B cell (primary cell): Measurements from ENCODE around the gene LRRC7. TPM values are rescaled to one million over a fixed set of nuclear protein-coding genes. Genes with fewer than 3 reads are reported as not detected.

Source experiments
- ATAC-seq: fragments of 200-7000 bp; cut with Tn5 transposase; one replicate; pipeline ENCODE4 v1.10.0; 2021; ENCODE audit warnings: low read depth, mild to moderate bottlenecking, moderate number of reproducible peaks, moderate library complexity
- CTCF ChIA-PET: fragments of 350-600 bp; sonication (Branson Sonifier 250); formaldehyde crosslinking; loops from one replicate; lab custom pipeline; 2021; ENCODE audit warnings: antibody characterized with exemption, inconsistent platforms; lab: Charles Lee
- POLR2A ChIA-PET: fragments of 350-600 bp; sonication (Branson Sonifier 250); formaldehyde crosslinking; loops from one replicate; lab custom pipeline; 2021; ENCODE audit warnings: antibody characterized with exemption; lab: Charles Lee
- DNase-seq: peaks from one replicate; pipeline ENCODE4 v3.0.0; 2013
- H2AFZ ChIP-seq: 2 replicates; pipeline ENCODE4 v1.6.1; 2012; ENCODE audit warnings: mild to moderate bottlenecking, low read depth, low read length; ENCODE audit not compliant: insufficient read depth, poor library complexity, severe bottlenecking
- H3K27ac ChIP-seq, 2 donors: 1 replicate in 1 of 2; 2 replicates in 1 of 2; pipeline ENCODE4 v1.5.1; 2012 to 2013; ENCODE audit warnings: low read length in 2 of 2, mild to moderate bottlenecking in 2 of 2, moderate library complexity in 1 of 2
- H3K27me3 ChIP-seq, 4 experiments: fragments of 200-600 bp in 1 of 4; sonication (generic) in 1 of 4; replicated peaks in 1 of 4; 1 replicate in 2 of 4; 2 replicates in 2 of 4; pipeline versions ENCODE4 v1.6.1 to v1.7.0; 2013 to 2016; ENCODE audit warnings: low read length in 3 of 4, mild to moderate bottlenecking in 2 of 4, mixed read lengths in 1 of 4, moderate library complexity in 1 of 4; ENCODE audit not compliant: insufficient read depth in 4 of 4, control insufficient read depth in 3 of 4; ENCODE audit errors: control extremely low read depth in 1 of 4
- H3K36me3 ChIP-seq, 2 experiments: replicated peaks in 1 of 2; 1 replicate in 1 of 2; 2 replicates in 1 of 2; pipeline versions ENCODE4 v1.6.1 to v1.7.1; 2013; ENCODE audit warnings: low read length in 1 of 2; ENCODE audit not compliant: insufficient read depth in 2 of 2, control insufficient read depth in 1 of 2; ENCODE audit errors: control extremely low read depth in 1 of 2, extremely low read depth in 1 of 2
- H3K4me1 ChIP-seq, 2 donors: fragments of 200-600 bp in 1 of 2; sonication (generic) in 1 of 2; 1 replicate in 1 of 2; 2 replicates in 1 of 2; pipeline versions ENCODE4 v1.5.1 to v1.6.1; 2013 to 2017; ENCODE audit warnings: low read length in 2 of 2; ENCODE audit not compliant: control insufficient read depth in 2 of 2, insufficient read depth in 2 of 2
- H3K4me2 ChIP-seq: replicated peaks from 2 replicates; pipeline ENCODE3; 2012; ENCODE audit warnings: mild to moderate bottlenecking, low read depth, low read length; ENCODE audit not compliant: poor library complexity, severe bottlenecking
- H3K4me3 ChIP-seq, 5 experiments: fragments of 200-600 bp in 1 of 5; sonication (generic) in 1 of 5; 1 replicate in 3 of 5; 2 replicates in 2 of 5; pipeline versions ENCODE4 v1.5.1 to v1.7.0; 2011 to 2016; ENCODE audit warnings: low read length in 4 of 5, mild to moderate bottlenecking in 4 of 5, low read depth in 2 of 5, control low read depth in 1 of 5, moderate library complexity in 1 of 5; ENCODE audit not compliant: insufficient read depth in 1 of 5; ENCODE audit errors: control extremely low read depth in 1 of 5, extremely low read depth in 1 of 5
- H3K79me2 ChIP-seq: fragments of 200-600 bp; sonication (generic); one replicate; pipeline ENCODE4 v1.6.0; 2016; ENCODE audit warnings: low read length; ENCODE audit not compliant: control insufficient read depth, insufficient read depth
- H3K9ac ChIP-seq: fragments of 200-600 bp; sonication (generic); 2 replicates; pipeline ENCODE4 v1.6.1; 2017; ENCODE audit warnings: mild to moderate bottlenecking, low read length, moderate library complexity
- H3K9me3 ChIP-seq, 3 donors: one replicate each; pipeline versions ENCODE4 v1.6.1 to v1.7.1; 2013; ENCODE audit warnings: low read length in 2 of 3; ENCODE audit not compliant: control insufficient read depth in 2 of 3, insufficient read depth in 1 of 3; ENCODE audit errors: control extremely low read depth in 1 of 3
- H4K20me1 ChIP-seq: 2 replicates; pipeline ENCODE4 v1.6.0; 2012; ENCODE audit warnings: mild to moderate bottlenecking, low read length; ENCODE audit not compliant: insufficient read depth, control insufficient read depth, poor library complexity, severe bottlenecking
- H3K27ac Mint-ChIP-seq: one replicate; pipeline ENCODE4 v1.8.0; 2021; ENCODE audit warnings: mixed read lengths
- H3K27me3 Mint-ChIP-seq: one replicate; pipeline ENCODE4 v1.8.0; 2021; ENCODE audit warnings: mixed read lengths
- H3K4me1 Mint-ChIP-seq: one replicate; pipeline ENCODE4 v1.8.0; 2021; ENCODE audit warnings: mixed read lengths
- H3K4me3 Mint-ChIP-seq: one replicate; pipeline ENCODE4 v1.8.0; 2021; ENCODE audit warnings: mixed read lengths
- H3K9me3 Mint-ChIP-seq: one replicate; pipeline ENCODE4 v1.8.0; 2022; ENCODE audit warnings: mixed read lengths; ENCODE audit not compliant: insufficient read depth
- EZH2 ChIP-seq: IDR thresholded peaks from 2 replicates; pipeline ENCODE4 v1.6.1; 2012; ENCODE audit warnings: borderline replicate concordance, low read depth, mild to moderate bottlenecking, moderate library complexity, low read length; ENCODE audit not compliant: insufficient read depth, poor library complexity, severe bottlenecking
- WGBS: methylation state at CpG from one replicate; pipeline ENCODE4 v1.1.5; 2013; ENCODE audit warnings: missing lambda C conversion rate; ENCODE audit not compliant: insufficient coverage; 5-methylcytosine and 5-hydroxymethylcytosine counted together
- intact Hi-C: fragments of 100-400 bp; cut with micrococcal nuclease; formaldehyde crosslinking; loops from one replicate; pipeline ENCODE4 v1.10.0; 2022
- polyA plus RNA-seq: library from polyadenylated mRNA; depleted of rRNA; stranded (reverse); fragments of >200 nt; gene quantifications from 2 replicates; pipeline ENCODE4 v1.2.3, GENCODE V29; 2012
- total RNA-seq, 2 donors: library from RNA; stranded (reverse); fragments of 120-200 nt in 1 of 2; gene quantifications; 1 replicate in 1 of 2; 2 replicates in 1 of 2; pipeline versions ENCODE4 v1.2.3 to v1.2.4, GENCODE V29; 2013 to 2022
- TF ChIP-seq, protein P1 (sequence below): fragments of 200-600 bp; IDR thresholded peaks from one replicate; pipeline ENCODE4 v1.8.0; 2022; ENCODE audit warnings: antibody characterized with exemption, mild to moderate bottlenecking

LRRC7 gene
- total and polyA plus RNA-seq, 2 donors (not counting 1 experiment from before 2014, with no cell fraction given), result not detected

DNA sequence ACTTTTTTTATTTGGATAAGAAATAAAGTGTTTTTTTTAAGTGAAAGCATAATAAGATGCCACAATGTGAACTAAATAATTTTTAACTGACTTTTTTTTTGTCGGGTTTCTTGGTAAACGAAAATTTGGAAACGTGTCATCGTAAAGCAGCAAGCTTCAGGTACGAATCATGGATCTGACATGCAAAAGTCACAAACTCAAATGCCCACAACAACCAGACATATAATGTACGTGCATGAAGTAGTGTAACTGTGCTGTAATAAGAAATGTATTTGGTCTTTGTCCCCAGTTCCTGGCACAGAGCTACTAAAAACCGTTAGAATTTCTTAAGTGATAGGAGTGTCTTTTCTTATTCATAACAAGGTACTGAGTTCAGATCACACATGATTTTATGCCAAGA is 44.3 kb upstream of the LRRC7 start:
- WGBS, result no CpG with 5 or more reads among the region's 7 CpGs
- Histone ChIP-seq H2AFZ (no peak overlapping the region), H3K36me3 (no peaks in the 10 kb centered on the region)

DNA sequence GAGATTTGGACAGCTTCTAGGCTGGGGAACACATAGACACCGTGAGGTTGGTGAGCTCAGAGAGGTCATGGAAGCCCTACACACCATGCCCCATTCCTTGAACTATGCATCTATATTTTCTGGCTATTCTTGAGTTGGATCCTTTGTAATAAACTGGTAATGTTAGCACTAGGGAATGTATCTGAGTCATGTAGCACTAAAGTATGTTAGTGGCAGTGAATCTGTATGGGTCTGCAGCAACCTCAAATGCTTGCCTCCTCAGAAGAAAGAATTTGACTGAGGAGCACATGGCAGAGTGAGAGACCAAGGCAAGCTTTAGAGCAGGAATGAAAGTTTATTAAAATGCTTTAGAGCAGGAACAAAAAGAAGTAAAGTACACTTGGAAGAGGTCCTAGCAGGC is 43.7 kb upstream of the LRRC7 start:
- Mint-ChIP-seq H3K27me3 (no peaks in the 10 kb centered on the region), H3K9me3 (no peaks in the 10 kb centered on the region), H3K27ac (no peak overlapping the region), H3K4me3 (no peak overlapping the region), H3K4me1 (no peaks in the 10 kb centered on the region)
- H4K20me1 ChIP-seq, result no peaks in the 10 kb centered on the region
- H3K79me2 ChIP-seq, result no peaks in the 10 kb centered on the region
- POLR2A ChIA-PET, result no interaction called here
- no peak overlapping the region for H3K4me2 ChIP-seq
- no peaks in the 10 kb centered on the region for H3K36me3 ChIP-seq
- H3K4me1 ChIP-seq, result no peaks in the 10 kb centered on the region
- no peaks in the 10 kb centered on the region for H3K9me3 ChIP-seq
- intact Hi-C loops, result no loop called here
- H3K9ac ChIP-seq, result no peak overlapping the region
- ATAC-seq (no peak), DNase-seq (no peak)
- CTCF ChIA-PET, result no interaction called here
- H3K4me3 ChIP-seq, result no peak overlapping the region
- H3K27me3 ChIP-seq, result no peaks in the 10 kb centered on the region
- H2AFZ ChIP-seq, result no peak overlapping the region
- TF ChIP-seq, protein P1, sequence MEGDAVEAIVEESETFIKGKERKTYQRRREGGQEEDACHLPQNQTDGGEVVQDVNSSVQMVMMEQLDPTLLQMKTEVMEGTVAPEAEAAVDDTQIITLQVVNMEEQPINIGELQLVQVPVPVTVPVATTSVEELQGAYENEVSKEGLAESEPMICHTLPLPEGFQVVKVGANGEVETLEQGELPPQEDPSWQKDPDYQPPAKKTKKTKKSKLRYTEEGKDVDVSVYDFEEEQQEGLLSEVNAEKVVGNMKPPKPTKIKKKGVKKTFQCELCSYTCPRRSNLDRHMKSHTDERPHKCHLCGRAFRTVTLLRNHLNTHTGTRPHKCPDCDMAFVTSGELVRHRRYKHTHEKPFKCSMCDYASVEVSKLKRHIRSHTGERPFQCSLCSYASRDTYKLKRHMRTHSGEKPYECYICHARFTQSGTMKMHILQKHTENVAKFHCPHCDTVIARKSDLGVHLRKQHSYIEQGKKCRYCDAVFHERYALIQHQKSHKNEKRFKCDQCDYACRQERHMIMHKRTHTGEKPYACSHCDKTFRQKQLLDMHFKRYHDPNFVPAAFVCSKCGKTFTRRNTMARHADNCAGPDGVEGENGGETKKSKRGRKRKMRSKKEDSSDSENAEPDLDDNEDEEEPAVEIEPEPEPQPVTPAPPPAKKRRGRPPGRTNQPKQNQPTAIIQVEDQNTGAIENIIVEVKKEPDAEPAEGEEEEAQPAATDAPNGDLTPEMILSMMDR, result no peak
- no peak for TF ChIP-seq EZH2
- H3K27ac ChIP-seq, result no peak overlapping the region
- 80% methylated on average over 1 of the region's 1 CpG for WGBS

More for the DNA sequence above, 44.3 kb upstream of the LRRC7 start:
- TF ChIP-seq, protein P1, result no peak
- TF ChIP-seq EZH2, result no peak
- CTCF ChIA-PET, result no interaction called here
- intact Hi-C loops, result no loop called here
- H3K79me2 ChIP-seq, result no peaks in the 10 kb centered on the region
- no peak overlapping the region for H3K27ac ChIP-seq
- H3K4me3 ChIP-seq, result no peak overlapping the region
- H3K9ac ChIP-seq, result no peak overlapping the region
- no peak for DNase-seq
- POLR2A ChIA-PET, result no interaction called here
- no peaks in the 10 kb centered on the region for H3K4me1 Mint-ChIP-seq
- no peaks in the 10 kb centered on the region for H3K9me3 Mint-ChIP-seq
- no peaks in the 10 kb centered on the region for H3K4me1 ChIP-seq
- H3K27me3 ChIP-seq, result no peaks in the 10 kb centered on the region
- no peak overlapping the region for H3K4me3 Mint-ChIP-seq
- no peaks in the 10 kb centered on the region for H4K20me1 ChIP-seq
- ATAC-seq, result no peak
- H3K27me3 Mint-ChIP-seq, result no peaks in the 10 kb centered on the region
- H3K9me3 ChIP-seq, result no peaks in the 10 kb centered on the region
- no peak overlapping the region for H3K4me2 ChIP-seq
- H3K27ac Mint-ChIP-seq, result no peak overlapping the region
